Measurements from ENCODE around the gene NR1H2. TPM values are rescaled to one million over a fixed set of nuclear protein-coding genes. Genes with fewer than 3 reads are reported as not detected.

NR1H2 gene
- total and polyA plus RNA-seq, 10 of the 15 experiments (the other 5 are each of a cell fraction or from before 2014, with no cell fraction given) = 0.05 to 54.2 (median 35.1) TPM

DNA sequence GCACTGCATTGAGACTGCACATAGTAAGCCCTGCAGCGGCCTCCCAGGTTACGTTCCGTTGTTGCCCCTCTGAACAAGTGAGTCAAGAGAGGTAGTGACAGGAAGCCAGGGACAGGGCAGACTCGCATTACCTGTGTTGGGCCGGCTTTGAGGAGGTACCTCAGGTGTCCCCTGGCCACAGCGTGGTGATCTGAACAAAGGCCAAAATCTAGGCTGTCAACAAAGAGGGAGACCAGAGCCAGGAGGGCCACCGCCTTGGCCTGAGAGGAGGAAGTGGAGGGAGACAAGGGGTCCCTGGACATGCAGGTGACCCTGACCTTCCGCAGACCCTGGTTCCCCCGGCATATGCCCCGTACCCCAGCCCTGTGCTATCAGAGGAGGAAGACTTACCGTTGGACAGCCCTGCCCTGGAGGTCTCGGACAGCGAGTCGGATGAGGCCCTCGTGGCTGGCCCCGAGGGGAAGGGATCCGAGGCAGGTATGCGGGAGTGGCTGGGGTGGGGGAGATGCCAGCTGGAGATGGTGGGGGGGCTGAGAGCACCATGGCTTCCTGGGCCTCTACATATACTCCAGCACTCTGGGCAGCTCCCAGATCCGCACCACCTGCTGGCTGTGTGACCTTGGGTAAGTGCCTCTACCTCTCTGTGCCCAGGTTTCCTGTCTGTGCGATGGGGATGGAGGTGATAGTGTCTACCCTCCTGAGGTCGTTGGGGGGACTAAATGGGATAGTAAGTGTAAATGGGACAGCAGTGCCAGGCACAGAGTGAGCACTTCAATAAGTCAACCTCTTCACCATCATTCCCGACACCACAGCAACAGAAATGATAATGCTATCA, 47.2 kb downstream of the NR1H2 start (continued):
- TF ChIP-seq, protein P1, sequence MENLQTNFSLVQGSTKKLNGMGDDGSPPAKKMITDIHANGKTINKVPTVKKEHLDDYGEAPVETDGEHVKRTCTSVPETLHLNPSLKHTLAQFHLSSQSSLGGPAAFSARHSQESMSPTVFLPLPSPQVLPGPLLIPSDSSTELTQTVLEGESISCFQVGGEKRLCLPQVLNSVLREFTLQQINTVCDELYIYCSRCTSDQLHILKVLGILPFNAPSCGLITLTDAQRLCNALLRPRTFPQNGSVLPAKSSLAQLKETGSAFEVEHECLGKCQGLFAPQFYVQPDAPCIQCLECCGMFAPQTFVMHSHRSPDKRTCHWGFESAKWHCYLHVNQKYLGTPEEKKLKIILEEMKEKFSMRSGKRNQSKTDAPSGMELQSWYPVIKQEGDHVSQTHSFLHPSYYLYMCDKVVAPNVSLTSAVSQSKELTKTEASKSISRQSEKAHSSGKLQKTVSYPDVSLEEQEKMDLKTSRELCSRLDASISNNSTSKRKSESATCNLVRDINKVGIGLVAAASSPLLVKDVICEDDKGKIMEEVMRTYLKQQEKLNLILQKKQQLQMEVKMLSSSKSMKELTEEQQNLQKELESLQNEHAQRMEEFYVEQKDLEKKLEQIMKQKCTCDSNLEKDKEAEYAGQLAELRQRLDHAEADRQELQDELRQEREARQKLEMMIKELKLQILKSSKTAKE (IDR thresholded peaks at IDR 0.05; ENCODE audit: low read depth, poor library complexity, severe bottlenecking) = no peak
- no peak for TF ChIP-seq STAT1 (conservative IDR thresholded peaks at IDR 0.05)
- no peak for TF ChIP-seq EP300 (IDR thresholded peaks at IDR 0.05; ENCODE audit: borderline replicate concordance in 1 of 2, control insufficient read depth in 1 of 2, low read depth in 2 of 2, low read length in 2 of 2)
- TF ChIP-seq RAD51 (IDR thresholded peaks at IDR 0.05) = no peak
- no peak for TF ChIP-seq SRF (IDR thresholded peaks at IDR 0.05; ENCODE audit: low read depth in 2 of 2, low read length in 2 of 2)
- TF ChIP-seq GATAD2B (conservative IDR thresholded peaks at IDR 0.05; ENCODE audit: low read depth) = no peak
- TF ChIP-seq ZNF217 (IDR thresholded peaks at IDR 0.05) = no peak

DNA sequence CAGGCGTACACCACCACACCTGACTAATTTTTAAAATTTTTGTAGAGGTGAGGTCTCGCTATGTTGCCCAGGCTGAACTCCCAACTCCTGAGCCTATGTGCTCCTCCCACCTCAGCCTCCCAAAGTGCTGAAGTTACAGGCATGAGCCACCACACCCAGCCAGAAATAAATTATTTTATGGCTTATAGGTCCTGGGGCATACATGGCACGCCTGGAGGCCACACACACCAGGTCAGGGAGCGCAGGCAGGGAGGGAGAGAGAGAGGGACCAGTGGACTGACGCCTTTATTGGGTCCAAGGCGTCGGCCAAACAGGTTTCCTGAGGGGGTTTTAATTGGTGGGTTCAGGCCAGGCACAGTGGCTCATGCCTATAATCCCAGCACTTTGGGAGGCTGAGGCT, 49.3 kb downstream of the NR1H2 start:
- peaks cover 42% of the 10 kb centered on the region for H3K4me1 ChIP-seq (ENCODE audit: control insufficient read depth, insufficient read depth, low read length)
- FAIRE-seq (no peak), DNase-seq (ENCODE audit: low read depth, low spot score) (no peak), ATAC-seq (no peak)
- intact Hi-C loops (cut with micrococcal nuclease; ENCODE audit: unreplicated experiment) (no loop called here), in situ Hi-C loops (cut with MboI) (no loop called here)
- SMC1A ChIA-PET (ENCODE audit: uncharacterized antibody, unreplicated experiment) = no interaction called here
- CTCF ChIA-PET = no interaction called here
- POLR2A ChIA-PET = no interaction called here
- no peak overlapping the region for H3K9ac ChIP-seq (ENCODE audit: control insufficient read depth, insufficient read depth, low read length)
- no peak overlapping the region for H2AFZ ChIP-seq (ENCODE audit: control insufficient read depth, low read depth, low read length)
- H3K36me3 ChIP-seq (ENCODE audit: control insufficient read depth in 2 of 2, insufficient read depth in 2 of 2, low read length in 1 of 2) = peaks cover 9 to 10% of the 10 kb centered on the region in 2 experiments; a peak in 3 of 4 replicates
- BruUV-seq (replicated peaks) = no TSS peak
- WGBS (ENCODE audit: insufficient coverage, insufficient replicate concordance, low lambda C conversion rate, missing lambda C conversion rate) = 82% methylated on average over 7 of the region's 7 CpGs
- H3K4me3 ChIP-seq = no peak overlapping the region
- H3K9me3 ChIP-seq (replicated peaks; ENCODE audit: control insufficient read depth, insufficient read depth, low read length) = no peaks in the 10 kb centered on the region
- H4K20me1 ChIP-seq (ENCODE audit: control insufficient read depth, insufficient read depth) = peaks cover 4% of the 10 kb centered on the region
- no peak overlapping the region for H3K4me2 ChIP-seq (ENCODE audit: control insufficient read depth, insufficient read depth)
- no peaks in the 10 kb centered on the region for H3K27me3 ChIP-seq (replicated peaks in 1 of 2; ENCODE audit: control insufficient read depth in 2 of 2, insufficient read depth in 2 of 2, low read length in 1 of 2)
- RAD21 ChIA-PET (ENCODE audit: unreplicated experiment) = no interaction called here
- no peak overlapping the region for H3K27ac ChIP-seq (ENCODE audit: control insufficient read depth, insufficient read depth)
- peaks cover 12% of the 10 kb centered on the region for H3K79me2 ChIP-seq (ENCODE audit: control insufficient read depth, insufficient read depth, low read length)
- TF ChIP-seq CBX3 (IDR thresholded peaks at IDR 0.05; ENCODE audit: borderline replicate concordance, low read depth) (no peak), PAX5 (IDR thresholded peaks at IDR 0.05; ENCODE audit: borderline replicate concordance, low read depth, low read length) (no peak), ZZZ3 (IDR thresholded peaks at IDR 0.05; ENCODE audit: control insufficient read depth, insufficient read length, low read depth) (no peak), SREBF1 (IDR thresholded peaks at IDR 0.05; ENCODE audit: low read length) (no peak), TCF7 (IDR thresholded peaks at IDR 0.05; ENCODE audit: borderline replicate concordance) (no peak), MYC (IDR thresholded peaks at IDR 0.05; ENCODE audit: insufficient read depth, insufficient read length, insufficient replicate concordance, low read length, severe bottlenecking) (no peak), SRF (IDR thresholded peaks at IDR 0.05; ENCODE audit: low read depth in 2 of 2, low read length in 2 of 2) (no peak), KLF5 (IDR thresholded peaks at IDR 0.05; ENCODE audit: partially characterized antibody) (no peak), STAT3 (IDR thresholded peaks at IDR 0.05; ENCODE audit: low read depth, low read length) (no peak), DPF2 (IDR thresholded peaks at IDR 0.05) (no peak)
- TF ChIP-seq, protein P2, sequence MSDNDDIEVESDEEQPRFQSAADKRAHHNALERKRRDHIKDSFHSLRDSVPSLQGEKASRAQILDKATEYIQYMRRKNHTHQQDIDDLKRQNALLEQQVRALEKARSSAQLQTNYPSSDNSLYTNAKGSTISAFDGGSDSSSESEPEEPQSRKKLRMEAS (IDR thresholded peaks at IDR 0.05; ENCODE audit: low read depth, low read length) = no peak
- TF ChIP-seq, protein P3, sequence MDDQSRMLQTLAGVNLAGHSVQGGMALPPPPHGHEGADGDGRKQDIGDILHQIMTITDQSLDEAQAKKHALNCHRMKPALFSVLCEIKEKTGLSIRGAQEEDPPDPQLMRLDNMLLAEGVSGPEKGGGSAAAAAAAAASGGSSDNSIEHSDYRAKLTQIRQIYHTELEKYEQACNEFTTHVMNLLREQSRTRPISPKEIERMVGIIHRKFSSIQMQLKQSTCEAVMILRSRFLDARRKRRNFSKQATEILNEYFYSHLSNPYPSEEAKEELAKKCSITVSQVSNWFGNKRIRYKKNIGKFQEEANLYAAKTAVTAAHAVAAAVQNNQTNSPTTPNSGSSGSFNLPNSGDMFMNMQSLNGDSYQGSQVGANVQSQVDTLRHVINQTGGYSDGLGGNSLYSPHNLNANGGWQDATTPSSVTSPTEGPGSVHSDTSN (IDR thresholded peaks at IDR 0.05; ENCODE audit: insufficient replicate concordance, low read depth, low read length) = no peak
- TF ChIP-seq, protein P4, sequence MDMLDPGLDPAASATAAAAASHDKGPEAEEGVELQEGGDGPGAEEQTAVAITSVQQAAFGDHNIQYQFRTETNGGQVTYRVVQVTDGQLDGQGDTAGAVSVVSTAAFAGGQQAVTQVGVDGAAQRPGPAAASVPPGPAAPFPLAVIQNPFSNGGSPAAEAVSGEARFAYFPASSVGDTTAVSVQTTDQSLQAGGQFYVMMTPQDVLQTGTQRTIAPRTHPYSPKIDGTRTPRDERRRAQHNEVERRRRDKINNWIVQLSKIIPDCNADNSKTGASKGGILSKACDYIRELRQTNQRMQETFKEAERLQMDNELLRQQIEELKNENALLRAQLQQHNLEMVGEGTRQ (IDR thresholded peaks at IDR 0.05; ENCODE audit: borderline replicate concordance, low read depth, low read length) = no peak

Data from GM12878 (cell line).